K562 (cell line): ENCODE results near the gene CC2D1A. TPM values are rescaled to one million over a fixed set of nuclear protein-coding genes. Genes with fewer than 3 reads are reported as not detected.

ENCODE experiments used
- ATAC-seq: fragments of 200-7000 bp; cut with Tn5 transposase; 3 replicates; pipeline ENCODE4 v1.9.1; 2020; ENCODE audit warnings: moderate library complexity
- BruUV-seq: library from RNA; stranded (reverse); fragments of 400-500 nt; replicated peaks from 2 replicates; lab custom pipeline; 2021; lab: Mats Ljungman, UMichigan
- CTCF ChIA-PET: fragments of 300-600 bp; formaldehyde crosslinking; extraction: SDS; loops from one replicate; lab custom pipeline; 2021; ENCODE audit warnings: low intra/inter-chr PET ratio; lab: Yijun Ruan, JAX
- POLR2A ChIA-PET: fragments of 300-600, 350-650 bp; sonication (Branson Sonifier 250); formaldehyde crosslinking; extraction: SDS; loops from one replicate; lab custom pipeline; 2021; ENCODE audit warnings: antibody characterized with exemption, inconsistent platforms; lab: Yijun Ruan, JAX
- DNase-seq, 4 experiments: peaks; one replicate each; pipeline versions ENCODE4 v3.0.0 to v3.0.0-alpha.2; 2011 to 2018; ENCODE audit warnings: low spot score in 3 of 4, mixed read lengths in 3 of 4; ENCODE audit errors: extremely low read depth in 1 of 4
- FAIRE-seq: peaks from 2 replicates; lab custom pipeline; 2011; peaks lifted over from hg19 to GRCh38; lab: Jason Lieb, UNC
- H2AFZ ChIP-seq: 2 replicates; pipeline ENCODE4 v1.6.0; 2011; ENCODE audit warnings: low read depth, low read length, control low read depth, inconsistent platforms
- H3K27ac ChIP-seq: fragments of 200-600 bp; 3 replicates; pipeline ENCODE4 v1.8.0; 2011; ENCODE audit warnings: low read depth, mild to moderate bottlenecking, control low read depth, inconsistent platforms, low read length, moderate library complexity, mixed read lengths; ENCODE audit errors: extremely low read depth
- H3K27me3 ChIP-seq, 2 experiments: fragments of 300-600 bp in 1 of 2; 2 replicates in 1 of 2; 3 replicates in 1 of 2; pipeline versions ENCODE4 v1.6.0 to v1.8.0; 2011; ENCODE audit warnings: inconsistent platforms in 2 of 2, low read length in 2 of 2, mild to moderate bottlenecking in 1 of 2, mixed read lengths in 1 of 2, moderate library complexity in 1 of 2; ENCODE audit not compliant: control insufficient read depth in 2 of 2, insufficient read depth in 2 of 2
- H3K36me3 ChIP-seq: fragments of 300-600 bp; 3 replicates; pipeline ENCODE4 v1.8.0; 2011; ENCODE audit warnings: mild to moderate bottlenecking, low read length, inconsistent platforms; ENCODE audit not compliant: control insufficient read depth, insufficient read depth
- H3K4me1 ChIP-seq, 2 experiments: fragments of 200-600 bp in 1 of 2; replicated peaks in 1 of 2; 2 replicates in 1 of 2; 3 replicates in 1 of 2; pipeline versions ENCODE4 v1.5.1 to v1.8.0; 2011; ENCODE audit warnings: inconsistent platforms in 2 of 2, low read length in 2 of 2, mild to moderate bottlenecking in 1 of 2, mixed read lengths in 1 of 2, moderate library complexity in 1 of 2; ENCODE audit not compliant: control insufficient read depth in 2 of 2, insufficient read depth in 2 of 2
- H3K4me2 ChIP-seq: 2 replicates; pipeline ENCODE4 v1.6.1; 2011; ENCODE audit warnings: low read length, control low read depth, inconsistent platforms, mixed read lengths; ENCODE audit not compliant: insufficient read depth
- H3K4me3 ChIP-seq: fragments of 200-600 bp; sonication (generic), shearing (Covaris generic); 2 replicates; pipeline ENCODE4 v1.5.1; 2016; ENCODE audit warnings: control low read depth, inconsistent platforms
- H3K79me2 ChIP-seq: fragments of 200-600 bp; 3 replicates; pipeline ENCODE4 v1.8.0; 2011; ENCODE audit warnings: low read length, inconsistent platforms; ENCODE audit not compliant: control insufficient read depth, insufficient read depth
- H3K9ac ChIP-seq, 2 experiments: 2 replicates each; pipeline versions ENCODE4 v1.6.0 to v1.6.1; 2011; ENCODE audit warnings: low read depth in 2 of 2, low read length in 2 of 2, control low read depth in 1 of 2, inconsistent platforms in 1 of 2, mild to moderate bottlenecking in 1 of 2, mixed read lengths in 1 of 2; ENCODE audit not compliant: insufficient read depth in 1 of 2
- H3K9me1 ChIP-seq: one replicate; pipeline ENCODE4 v1.6.0; 2011; ENCODE audit warnings: inconsistent platforms, mild to moderate bottlenecking, low read length, moderate library complexity; ENCODE audit not compliant: control insufficient read depth, insufficient read depth
- H3K9me3 ChIP-seq: replicated peaks from 2 replicates; pipeline ENCODE4 v1.5.1; 2011; ENCODE audit warnings: low read depth, low read length, inconsistent platforms; ENCODE audit not compliant: control insufficient read depth, insufficient read depth
- H4K20me1 ChIP-seq: replicated peaks from 2 replicates; pipeline ENCODE4 v1.6.1; 2011; ENCODE audit warnings: low read length, inconsistent platforms, mixed read lengths; ENCODE audit not compliant: control insufficient read depth, insufficient read depth
- ADNP ChIP-seq: fragments of 200-800 bp; sonication (Bioruptor generic); IDR thresholded peaks from 2 replicates; pipeline ENCODE4 v1.6.1; 2016; ENCODE audit warnings: missing genetic modification characterization, missing compliant biosample characterization
- POLR2B ChIP-seq: fragments of 450-650 bp; IDR thresholded peaks from 2 replicates; pipeline ENCODE4 v1.6.1; 2018; ENCODE audit warnings: low read depth; ENCODE audit not compliant: partially characterized antibody
- UBTF ChIP-seq, 2 experiments: IDR thresholded peaks; 2 replicates each; pipeline ENCODE4 v1.6.1; 2012; ENCODE audit warnings: improper control_type of control experiment in 2 of 2, low read depth in 2 of 2, low read length in 2 of 2, borderline replicate concordance in 1 of 2
- WGBS: fragments of 100-300 bp; shearing (Covaris generic); methylation state at CpG from one replicate; pipeline ENCODE4 v1.1.6; 2016; ENCODE audit warnings: low coverage, mixed read lengths; ENCODE audit not compliant: insufficient coverage; ENCODE audit errors: missing lambda C conversion rate; 5-methylcytosine and 5-hydroxymethylcytosine counted together
- in situ Hi-C: fragments of 300-500 bp; cut with MboI; formaldehyde crosslinking; loops from 4 replicates; pipeline ENCODE4 v1.15.0; 2018; ENCODE audit warnings: inconsistent platforms, mixed read lengths
- intact Hi-C: fragments of 100-400 bp; cut with micrococcal nuclease; formaldehyde crosslinking; loops from 2 replicates; pipeline ENCODE4 v1.14.2; 2022
- polyA plus RNA-seq, 8 experiments: library from polyadenylated mRNA; depleted of rRNA in 4 of 8; stranded (reverse) in 5 of 8; unstranded in 3 of 8; fragments of >200 nt; fragmentation: Nextera tagmentation in 2 of 8; fragmentation: Illumina TruSeq in 1 of 8; extraction: Ambion mirVana in 2 of 8; extraction: Trizol in 1 of 8; gene quantifications; 2 replicates each; pipeline versions ENCODE4 v1.2.1 to v1.2.3, GENCODE V29; 2011 to 2014; ENCODE audit warnings: inconsistent platforms in 1 of 8, missing spikeins in 1 of 8
- total RNA-seq, 7 experiments: library from RNA; depleted of rRNA in 6 of 7; stranded (reverse); fragments of >200 nt in 6 of 7; fragmentation: Illumina TruSeq in 2 of 7; extraction: Trizol in 2 of 7; gene quantifications; 2 replicates each; pipeline versions ENCODE4 v1.2.1 to v1.2.3, GENCODE V29; 2011 to 2021; ENCODE audit warnings: low replicate concordance in 1 of 7

The CC2D1A gene
- total and polyA plus RNA-seq, 9 of the 15 experiments (the other 6 are each of a cell fraction or from before 2014, with no cell fraction given) = 0.32 to 31.0 (median 12.9) TPM

- TF ChIP-seq POLR2B = no peak
- TF ChIP-seq, all 486 proteins: peak for 0
Observed at GRCh38 chr19:13873834-13874515, 32.0 kb upstream of the CC2D1A start (continued).

DNA sequence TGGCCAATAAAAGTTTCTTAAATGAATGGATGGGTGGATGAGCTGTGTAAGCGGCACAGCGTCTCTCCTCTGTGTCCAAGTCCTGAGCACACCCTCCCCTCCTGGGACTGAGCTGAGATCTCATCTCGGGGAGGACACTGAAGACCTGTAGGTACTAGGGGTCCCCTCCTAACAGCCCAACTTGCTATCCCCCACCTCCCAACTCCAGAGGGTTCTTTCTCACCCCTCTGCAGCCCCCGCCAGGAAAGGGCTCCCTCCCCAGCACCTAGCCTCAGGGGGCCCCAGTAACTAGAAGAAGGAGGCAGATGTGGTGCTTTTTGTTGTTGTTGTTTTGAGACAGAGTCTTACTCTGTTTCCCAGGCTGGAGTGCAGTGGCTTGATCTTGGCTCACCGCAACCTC is 30.2 kb upstream of the CC2D1A start:
- POLR2A ChIA-PET = interaction anchor here (0.7 kb wide), 1 partner anchor 255 kb away, joined by 3 read pairs; no protein-coding TSS in a partner anchor

More for the DNA sequence above, 30.2 kb upstream of the CC2D1A start:
- no peak for FAIRE-seq
- Histone ChIP-seq H3K36me3 (no peaks in the 10 kb centered on the region), H3K79me2 (no peaks in the 10 kb centered on the region), H3K9ac (peak overlapping the region in 1 of 2 experiments; percentile 20; a peak in 1 of 4 replicates), H3K27ac (no peak overlapping the region)
- in situ Hi-C loops = loop anchor here (5.0 to 10.0 kb wide), 2 partner anchors 471 to 609 kb away; no protein-coding TSS in a partner anchor
- TF ChIP-seq ADNP (tag) = 0 out of 2 replicates have a peak, but pooled peaks have one; percentile 23
- no peak for TF ChIP-seq UBTF (IDR thresholded peaks at IDR 0.05; ENCODE audit: borderline replicate concordance in 1 of 2, low read depth in 2 of 2, low read length in 2 of 2)
- TF ChIP-seq, all 486 proteins: peak for 1
- BruUV-seq = no TSS peak
- intact Hi-C loops = no loop called here
- CTCF ChIA-PET = no interaction called here
- WGBS = 66% methylated on average over 4 of the region's 5 CpGs
- Histone ChIP-seq H3K4me1 (peaks cover 11 to 40% of the 10 kb centered on the region in 2 experiments), H4K20me1 (no peaks in the 10 kb centered on the region), H3K4me2 (no peak overlapping the region), H3K27me3 (no peaks in the 10 kb centered on the region; a peak in 1 of 5 replicates), H2AFZ (no peak overlapping the region), H3K9me3 (no peaks in the 10 kb centered on the region), H3K9me1 (no peaks in the 10 kb centered on the region), H3K4me3 (no peak overlapping the region)
- ATAC-seq = no peak
- no peak for DNase-seq
